K562 (cell line): ENCODE measurements around the gene UBE2D2. TPM values are rescaled to one million over a fixed set of nuclear protein-coding genes. Genes with fewer than 3 reads are reported as not detected.

Experiments
- ATAC-seq: fragments of 200-7000 bp; cut with Tn5 transposase; 3 replicates; pipeline ENCODE4 v1.9.1; 2020; ENCODE audit warnings: moderate library complexity
- BruUV-seq: library from RNA; stranded (reverse); fragments of 400-500 nt; replicated peaks from 2 replicates; lab custom pipeline; 2021; lab: Mats Ljungman, UMichigan
- CTCF ChIA-PET: fragments of 300-600 bp; formaldehyde crosslinking; extraction: SDS; loops from one replicate; lab custom pipeline; 2021; ENCODE audit warnings: low intra/inter-chr PET ratio; lab: Yijun Ruan, JAX
- POLR2A ChIA-PET: fragments of 300-600, 350-650 bp; sonication (Branson Sonifier 250); formaldehyde crosslinking; extraction: SDS; loops from one replicate; lab custom pipeline; 2021; ENCODE audit warnings: antibody characterized with exemption, inconsistent platforms; lab: Yijun Ruan, JAX
- DNase-seq, 4 experiments: peaks; one replicate each; pipeline versions ENCODE4 v3.0.0 to v3.0.0-alpha.2; 2011 to 2018; ENCODE audit warnings: low spot score in 3 of 4, mixed read lengths in 3 of 4; ENCODE audit errors: extremely low read depth in 1 of 4
- FAIRE-seq: peaks from 2 replicates; lab custom pipeline; 2011; peaks lifted over from hg19 to GRCh38; lab: Jason Lieb, UNC
- H2AFZ ChIP-seq: 2 replicates; pipeline ENCODE4 v1.6.0; 2011; ENCODE audit warnings: low read depth, low read length, control low read depth, inconsistent platforms
- H3K27ac ChIP-seq: fragments of 200-600 bp; 3 replicates; pipeline ENCODE4 v1.8.0; 2011; ENCODE audit warnings: low read depth, mild to moderate bottlenecking, control low read depth, inconsistent platforms, low read length, moderate library complexity, mixed read lengths; ENCODE audit errors: extremely low read depth
- H3K27me3 ChIP-seq, 2 experiments: fragments of 300-600 bp in 1 of 2; 2 replicates in 1 of 2; 3 replicates in 1 of 2; pipeline versions ENCODE4 v1.6.0 to v1.8.0; 2011; ENCODE audit warnings: inconsistent platforms in 2 of 2, low read length in 2 of 2, mild to moderate bottlenecking in 1 of 2, mixed read lengths in 1 of 2, moderate library complexity in 1 of 2; ENCODE audit not compliant: control insufficient read depth in 2 of 2, insufficient read depth in 2 of 2
- H3K36me3 ChIP-seq: fragments of 300-600 bp; 3 replicates; pipeline ENCODE4 v1.8.0; 2011; ENCODE audit warnings: mild to moderate bottlenecking, low read length, inconsistent platforms; ENCODE audit not compliant: control insufficient read depth, insufficient read depth
- H3K4me1 ChIP-seq, 2 experiments: fragments of 200-600 bp in 1 of 2; replicated peaks in 1 of 2; 2 replicates in 1 of 2; 3 replicates in 1 of 2; pipeline versions ENCODE4 v1.5.1 to v1.8.0; 2011; ENCODE audit warnings: inconsistent platforms in 2 of 2, low read length in 2 of 2, mild to moderate bottlenecking in 1 of 2, mixed read lengths in 1 of 2, moderate library complexity in 1 of 2; ENCODE audit not compliant: control insufficient read depth in 2 of 2, insufficient read depth in 2 of 2
- H3K4me2 ChIP-seq: 2 replicates; pipeline ENCODE4 v1.6.1; 2011; ENCODE audit warnings: low read length, control low read depth, inconsistent platforms, mixed read lengths; ENCODE audit not compliant: insufficient read depth
- H3K4me3 ChIP-seq: fragments of 200-600 bp; sonication (generic), shearing (Covaris generic); 2 replicates; pipeline ENCODE4 v1.5.1; 2016; ENCODE audit warnings: control low read depth, inconsistent platforms
- H3K79me2 ChIP-seq: fragments of 200-600 bp; 3 replicates; pipeline ENCODE4 v1.8.0; 2011; ENCODE audit warnings: low read length, inconsistent platforms; ENCODE audit not compliant: control insufficient read depth, insufficient read depth
- H3K9ac ChIP-seq, 2 experiments: 2 replicates each; pipeline versions ENCODE4 v1.6.0 to v1.6.1; 2011; ENCODE audit warnings: low read depth in 2 of 2, low read length in 2 of 2, control low read depth in 1 of 2, inconsistent platforms in 1 of 2, mild to moderate bottlenecking in 1 of 2, mixed read lengths in 1 of 2; ENCODE audit not compliant: insufficient read depth in 1 of 2
- H3K9me1 ChIP-seq: one replicate; pipeline ENCODE4 v1.6.0; 2011; ENCODE audit warnings: inconsistent platforms, mild to moderate bottlenecking, low read length, moderate library complexity; ENCODE audit not compliant: control insufficient read depth, insufficient read depth
- H3K9me3 ChIP-seq: replicated peaks from 2 replicates; pipeline ENCODE4 v1.5.1; 2011; ENCODE audit warnings: low read depth, low read length, inconsistent platforms; ENCODE audit not compliant: control insufficient read depth, insufficient read depth
- H4K20me1 ChIP-seq: replicated peaks from 2 replicates; pipeline ENCODE4 v1.6.1; 2011; ENCODE audit warnings: low read length, inconsistent platforms, mixed read lengths; ENCODE audit not compliant: control insufficient read depth, insufficient read depth
- CBX2 ChIP-seq: fragments of 200-600 bp; sonication (generic); IDR thresholded peaks from one replicate; pipeline ENCODE4 v1.6.1; 2012; ENCODE audit warnings: mild to moderate bottlenecking, low read length, inconsistent platforms; ENCODE audit not compliant: insufficient read depth, poor library complexity, severe bottlenecking
- DPF2 ChIP-seq: fragments of 450-650 bp; IDR thresholded peaks from 2 replicates; pipeline ENCODE4 v1.6.1; 2016
- EP400 ChIP-seq: fragments of 450-650 bp; IDR thresholded peaks from 2 replicates; pipeline ENCODE4 v1.6.1; 2017; ENCODE audit warnings: antibody characterized with exemption, mild to moderate bottlenecking, moderate library complexity
- GTF2A2 ChIP-seq: IDR thresholded peaks from 2 replicates; pipeline ENCODE4 v1.6.1; 2016; ENCODE audit warnings: mild to moderate bottlenecking, missing genetic modification characterization, missing compliant biosample characterization
- MCM3 ChIP-seq: fragments of 450-650 bp; IDR thresholded peaks from 2 replicates; pipeline ENCODE4 v1.6.1; 2016
- RFX1 ChIP-seq: fragments of 450-650 bp; IDR thresholded peaks from 2 replicates; pipeline ENCODE4 v1.6.1; 2016; ENCODE audit warnings: mild to moderate bottlenecking, moderate library complexity
- SIN3A ChIP-seq, 2 experiments: fragments of 150-350 bp in 1 of 2; IDR thresholded peaks; 2 replicates each; pipeline ENCODE4 v1.6.1; 2011 to 2016; ENCODE audit warnings: borderline replicate concordance in 2 of 2, low read depth in 2 of 2, low read length in 2 of 2, mild to moderate bottlenecking in 2 of 2, moderate library complexity in 2 of 2; ENCODE audit not compliant: control insufficient read depth in 1 of 2
- SIRT6 ChIP-seq: IDR thresholded peaks from one replicate; pipeline ENCODE4 v1.6.1; 2012; ENCODE audit warnings: low read depth, mild to moderate bottlenecking, control low read depth, inconsistent platforms, low read length, moderate library complexity
- SRSF3 ChIP-seq: fragments of 200-400 bp; formaldehyde crosslinking; IDR thresholded peaks from 2 replicates; pipeline ENCODE4 v1.6.1; 2016; ENCODE audit warnings: mild to moderate bottlenecking, low read length, moderate library complexity; ENCODE audit not compliant: insufficient read depth
- ZNF3 ChIP-seq: fragments of 250-450 bp; sonication (Bioruptor Pico); IDR thresholded peaks from 2 replicates; pipeline ENCODE4 v1.5.0; 2021; ENCODE audit warnings: mild to moderate bottlenecking, moderate library complexity
- ZNF551 ChIP-seq: fragments of 250-450 bp; sonication (Bioruptor Pico); IDR thresholded peaks from 2 replicates; pipeline ENCODE4 v1.5.0; 2021; ENCODE audit warnings: mild to moderate bottlenecking, moderate library complexity
- WGBS: fragments of 100-300 bp; shearing (Covaris generic); methylation state at CpG from one replicate; pipeline ENCODE4 v1.1.6; 2016; ENCODE audit warnings: low coverage, mixed read lengths; ENCODE audit not compliant: insufficient coverage; ENCODE audit errors: missing lambda C conversion rate; 5-methylcytosine and 5-hydroxymethylcytosine counted together
- in situ Hi-C: fragments of 300-500 bp; cut with MboI; formaldehyde crosslinking; loops from 4 replicates; pipeline ENCODE4 v1.15.0; 2018; ENCODE audit warnings: inconsistent platforms, mixed read lengths
- intact Hi-C: fragments of 100-400 bp; cut with micrococcal nuclease; formaldehyde crosslinking; loops from 2 replicates; pipeline ENCODE4 v1.14.2; 2022
- polyA plus RNA-seq, 8 experiments: library from polyadenylated mRNA; depleted of rRNA in 4 of 8; stranded (reverse) in 5 of 8; unstranded in 3 of 8; fragments of >200 nt; fragmentation: Nextera tagmentation in 2 of 8; fragmentation: Illumina TruSeq in 1 of 8; extraction: Ambion mirVana in 2 of 8; extraction: Trizol in 1 of 8; gene quantifications; 2 replicates each; pipeline versions ENCODE4 v1.2.1 to v1.2.3, GENCODE V29; 2011 to 2014; ENCODE audit warnings: inconsistent platforms in 1 of 8, missing spikeins in 1 of 8
- total RNA-seq, 7 experiments: library from RNA; depleted of rRNA in 6 of 7; stranded (reverse); fragments of >200 nt in 6 of 7; fragmentation: Illumina TruSeq in 2 of 7; extraction: Trizol in 2 of 7; gene quantifications; 2 replicates each; pipeline versions ENCODE4 v1.2.1 to v1.2.3, GENCODE V29; 2011 to 2021; ENCODE audit warnings: low replicate concordance in 1 of 7
- TF ChIP-seq, protein P1 (sequence below): IDR thresholded peaks from 2 replicates; pipeline ENCODE4 v1.6.1; 2011; ENCODE audit warnings: borderline replicate concordance, low read depth, mild to moderate bottlenecking, moderate library complexity, low read length; ENCODE audit not compliant: insufficient read depth, poor library complexity, severe bottlenecking
- TF ChIP-seq, protein P2 (sequence below): sonication (generic); formaldehyde crosslinking; IDR thresholded peaks from 2 replicates; pipeline ENCODE4 v1.8.0; 2022; ENCODE audit warnings: missing genetic modification reagents, mild to moderate bottlenecking, borderline replicate concordance
- TF ChIP-seq, protein P3 (sequence below), 3 experiments: fragments of 200-800 bp in 1 of 3; fragments of 250-450 bp in 1 of 3; fragments of 450-650 bp in 1 of 3; sonication (Bioruptor Pico) in 1 of 3; sonication (Bioruptor generic) in 1 of 3; formaldehyde crosslinking in 1 of 3; IDR thresholded peaks; 2 replicates each; pipeline versions ENCODE4 v1.6.1 to v1.8.0; 2016 to 2022; ENCODE audit warnings: mild to moderate bottlenecking in 2 of 3, missing genetic modification characterization in 2 of 3, missing compliant biosample characterization in 1 of 3, moderate library complexity in 1 of 3

UBE2D2 gene
- total and polyA plus RNA-seq, 9 of the 15 experiments (the other 6 are each of a cell fraction or from before 2014, with no cell fraction given), result 53.6 to 198 (median 122) TPM

DNA sequence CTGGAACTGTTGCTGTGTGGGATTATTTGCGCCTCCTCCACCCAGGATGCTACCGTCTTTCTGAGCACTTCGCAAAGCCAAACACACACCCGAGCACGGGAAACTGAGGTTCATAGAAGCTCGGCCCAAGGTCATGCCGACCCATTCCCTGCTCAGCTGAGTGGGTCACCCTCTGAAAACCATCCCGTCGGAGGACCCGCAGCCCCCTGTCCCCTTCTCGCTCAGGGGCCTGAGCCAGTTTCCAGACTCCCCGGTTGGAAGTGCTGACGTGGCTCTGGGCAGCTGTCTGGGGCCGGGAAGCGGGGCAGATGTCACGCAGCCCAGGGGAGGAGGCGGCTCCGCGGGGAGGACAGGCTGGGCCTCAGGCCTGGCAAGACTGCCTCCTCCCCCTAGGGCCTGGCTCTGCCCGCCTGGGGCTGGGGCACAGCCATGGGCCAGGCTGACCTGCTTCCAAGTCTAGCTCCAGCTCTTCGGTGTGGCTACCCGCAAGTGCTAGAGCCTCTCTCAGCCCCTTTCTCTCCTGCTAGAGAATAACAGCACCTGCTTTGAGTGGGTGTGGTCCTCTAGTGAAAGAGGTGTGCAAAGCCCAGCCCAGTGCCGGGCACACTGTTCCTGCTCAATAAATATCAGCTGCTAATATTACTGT lies 77.1 kb downstream of the UBE2D2 start:
- in situ Hi-C loops (loop anchor here (10.0 kb wide), 1 partner anchor 217 kb away; no protein-coding TSS in a partner anchor), intact Hi-C loops (loop anchor here (5.0 to 10.0 kb wide), 3 partner anchors 121 to 327 kb away; no protein-coding TSS in a partner anchor)
- Histone ChIP-seq H3K4me3 (peak overlapping the region; percentile 50), H4K20me1 (0 out of 2 replicates have a peak, but pooled peaks cover 3% of the 10 kb centered on the region), H3K9ac (peak overlapping the region; percentile 80 to 91), H3K27me3 (no peaks in the 10 kb centered on the region), H3K4me2 (peak overlapping the region; percentile 82), H2AFZ (peak overlapping the region; percentile 94), H3K27ac (peak overlapping the region; percentile 89), H3K79me2 (peaks cover 21% of the 10 kb centered on the region; the same call in 2 of the 3 replicates), H3K4me1 (peaks cover 33 to 51% of the 10 kb centered on the region in 2 experiments), H3K36me3 (peaks cover 5% of the 10 kb centered on the region; the same call in 1 of the 3 replicates), H3K9me3 (no peaks in the 10 kb centered on the region), H3K9me1 (no peaks in the 10 kb centered on the region)
- ChIA-PET CTCF (interaction anchor here (0.5 to 1.3 kb wide), 2 partner anchors 128 to 330 kb away, joined by 3 to 6 read pairs; no protein-coding TSS in a partner anchor), POLR2A (interaction anchor here (0.6 to 4.8 kb wide), 13 partner anchors 10 to 127 kb away, joined by 3 to 63 read pairs (median 5); partner anchors contain the start of gene CXXC5)
- BruUV-seq, result no TSS peak
- WGBS, result 9% methylated on average over 21 of the region's 23 CpGs
- peak; percentile 51 for ATAC-seq
- DNase-seq, result peak; percentile 58 to 72 (median 64)
- FAIRE-seq, result no peak
- TF ChIP-seq EP400, result peak; percentile 79
- no peak for TF ChIP-seq ZNF3 (CRISPR knock-in tag)
- TF ChIP-seq MCM3, result no peak
- TF ChIP-seq, protein P1, sequence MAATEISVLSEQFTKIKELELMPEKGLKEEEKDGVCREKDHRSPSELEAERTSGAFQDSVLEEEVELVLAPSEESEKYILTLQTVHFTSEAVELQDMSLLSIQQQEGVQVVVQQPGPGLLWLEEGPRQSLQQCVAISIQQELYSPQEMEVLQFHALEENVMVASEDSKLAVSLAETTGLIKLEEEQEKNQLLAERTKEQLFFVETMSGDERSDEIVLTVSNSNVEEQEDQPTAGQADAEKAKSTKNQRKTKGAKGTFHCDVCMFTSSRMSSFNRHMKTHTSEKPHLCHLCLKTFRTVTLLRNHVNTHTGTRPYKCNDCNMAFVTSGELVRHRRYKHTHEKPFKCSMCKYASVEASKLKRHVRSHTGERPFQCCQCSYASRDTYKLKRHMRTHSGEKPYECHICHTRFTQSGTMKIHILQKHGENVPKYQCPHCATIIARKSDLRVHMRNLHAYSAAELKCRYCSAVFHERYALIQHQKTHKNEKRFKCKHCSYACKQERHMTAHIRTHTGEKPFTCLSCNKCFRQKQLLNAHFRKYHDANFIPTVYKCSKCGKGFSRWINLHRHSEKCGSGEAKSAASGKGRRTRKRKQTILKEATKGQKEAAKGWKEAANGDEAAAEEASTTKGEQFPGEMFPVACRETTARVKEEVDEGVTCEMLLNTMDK, result no peak
- no peak for TF ChIP-seq SRSF3
- no peak for TF ChIP-seq GTF2A2 (tag)
- no peak for TF ChIP-seq RFX1
- TF ChIP-seq, protein P2, sequence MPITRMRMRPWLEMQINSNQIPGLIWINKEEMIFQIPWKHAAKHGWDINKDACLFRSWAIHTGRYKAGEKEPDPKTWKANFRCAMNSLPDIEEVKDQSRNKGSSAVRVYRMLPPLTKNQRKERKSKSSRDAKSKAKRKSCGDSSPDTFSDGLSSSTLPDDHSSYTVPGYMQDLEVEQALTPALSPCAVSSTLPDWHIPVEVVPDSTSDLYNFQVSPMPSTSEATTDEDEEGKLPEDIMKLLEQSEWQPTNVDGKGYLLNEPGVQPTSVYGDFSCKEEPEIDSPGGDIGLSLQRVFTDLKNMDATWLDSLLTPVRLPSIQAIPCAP (CRISPR knock-in tag), result no peak
- no peak for TF ChIP-seq CBX2
- no peak for TF ChIP-seq ZNF551
- TF ChIP-seq, protein P3, sequence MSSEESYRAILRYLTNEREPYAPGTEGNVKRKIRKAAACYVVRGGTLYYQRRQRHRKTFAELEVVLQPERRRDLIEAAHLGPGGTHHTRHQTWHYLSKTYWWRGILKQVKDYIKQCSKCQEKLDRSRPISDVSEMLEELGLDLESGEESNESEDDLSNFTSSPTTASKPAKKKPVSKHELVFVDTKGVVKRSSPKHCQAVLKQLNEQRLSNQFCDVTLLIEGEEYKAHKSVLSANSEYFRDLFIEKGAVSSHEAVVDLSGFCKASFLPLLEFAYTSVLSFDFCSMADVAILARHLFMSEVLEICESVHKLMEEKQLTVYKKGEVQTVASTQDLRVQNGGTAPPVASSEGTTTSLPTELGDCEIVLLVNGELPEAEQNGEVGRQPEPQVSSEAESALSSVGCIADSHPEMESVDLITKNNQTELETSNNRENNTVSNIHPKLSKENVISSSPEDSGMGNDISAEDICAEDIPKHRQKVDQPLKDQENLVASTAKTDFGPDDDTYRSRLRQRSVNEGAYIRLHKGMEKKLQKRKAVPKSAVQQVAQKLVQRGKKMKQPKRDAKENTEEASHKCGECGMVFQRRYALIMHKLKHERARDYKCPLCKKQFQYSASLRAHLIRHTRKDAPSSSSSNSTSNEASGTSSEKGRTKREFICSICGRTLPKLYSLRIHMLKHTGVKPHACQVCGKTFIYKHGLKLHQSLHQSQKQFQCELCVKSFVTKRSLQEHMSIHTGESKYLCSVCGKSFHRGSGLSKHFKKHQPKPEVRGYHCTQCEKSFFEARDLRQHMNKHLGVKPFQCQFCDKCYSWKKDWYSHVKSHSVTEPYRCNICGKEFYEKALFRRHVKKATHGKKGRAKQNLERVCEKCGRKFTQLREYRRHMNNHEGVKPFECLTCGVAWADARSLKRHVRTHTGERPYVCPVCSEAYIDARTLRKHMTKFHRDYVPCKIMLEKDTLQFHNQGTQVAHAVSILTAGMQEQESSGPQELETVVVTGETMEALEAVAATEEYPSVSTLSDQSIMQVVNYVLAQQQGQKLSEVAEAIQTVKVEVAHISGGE (CRISPR knock-in tag; IDR thresholded peaks at IDR 0.05), result no peak
- TF ChIP-seq SIN3A (IDR thresholded peaks at IDR 0.05; ENCODE audit: borderline replicate concordance in 2 of 2, control insufficient read depth in 1 of 2, low read depth in 2 of 2, low read length in 2 of 2), result 0 out of 4 replicates have a peak, but pooled peaks of 1 of the 2 experiments have one; percentile 8
- no peak for TF ChIP-seq SIRT6
- TF ChIP-seq DPF2, result no peak
